BJ (cell line): ENCODE data around the gene SCMH1. TPM values are rescaled to one million over a fixed set of nuclear protein-coding genes. Genes with fewer than 3 reads are reported as not detected.
A peak's percentile ranks its signal among the peaks of the same experiment; 100 is the strongest.

ENCODE experiments used
- CTCF ChIA-PET: fragments of 350-600 bp; formaldehyde crosslinking; extraction: SDS; loops from one replicate; lab custom pipeline; 2021; ENCODE audit warnings: antibody characterized with exemption, inconsistent platforms; lab: Yijun Ruan, JAX
- POLR2A ChIA-PET: fragments of 300-600 bp; sonication (Branson Sonifier 250); formaldehyde crosslinking; extraction: SDS; loops from one replicate; lab custom pipeline; 2021; ENCODE audit warnings: antibody characterized with exemption; lab: Charles Lee
- DNase-seq: peaks from one replicate; pipeline ENCODE4 v3.0.0-alpha.2; 2011; ENCODE audit warnings: low read depth
- H3K27me3 ChIP-seq: 2 replicates; pipeline ENCODE4 v1.6.0; 2011; ENCODE audit warnings: low read length; ENCODE audit not compliant: control insufficient read depth, insufficient read depth
- H3K36me3 ChIP-seq: 2 replicates; pipeline ENCODE4 v1.5.1; 2011; ENCODE audit warnings: low read length; ENCODE audit not compliant: control insufficient read depth, insufficient read depth
- H3K4me3 ChIP-seq: 2 replicates; pipeline ENCODE4 v1.5.1; 2011; ENCODE audit warnings: low read depth, mild to moderate bottlenecking, control low read depth, low read length
- CTCF ChIP-seq: IDR thresholded peaks from 2 replicates; pipeline ENCODE4 v1.5.1; 2011; ENCODE audit warnings: low read depth, mild to moderate bottlenecking, control low read depth, inconsistent platforms, low read length, moderate library complexity; ENCODE audit not compliant: insufficient read depth
- polyA plus RNA-seq: library from polyadenylated mRNA; depleted of rRNA; stranded (reverse); fragments of >200 nt; gene quantifications from 2 replicates; pipeline ENCODE4 v1.2.3, GENCODE V29; 2011

SCMH1 gene
- polyA plus RNA-seq, 1 experiment = 44.9 TPM

- ChIA-PET CTCF (interaction anchor here (0.7 to 1.2 kb wide), 3 partner anchors 14 to 634 kb away, joined by 3 read pairs; no protein-coding TSS in a partner anchor), POLR2A (interaction anchor here (0.5 to 0.6 kb wide), 2 partner anchors 112 to 138 kb away, joined by 3 to 7 read pairs; no protein-coding TSS in a partner anchor)
- no peak for TF ChIP-seq CTCF
- H3K4me3 ChIP-seq = no peak overlapping the region
- DNase-seq = peak; percentile 95
- H3K27me3 ChIP-seq = no peaks in the 10 kb centered on the region
- no peaks in the 10 kb centered on the region for H3K36me3 ChIP-seq
Measured at GRCh38 chr1:41101950-41102607, 140.0 kb downstream of the SCMH1 start.

GRCh38 chr1:41101076-41101475, 141.0 kb downstream of the SCMH1 start:
- H3K27me3 ChIP-seq = no peaks in the 10 kb centered on the region
- no peak for TF ChIP-seq CTCF
- no peak for DNase-seq
- CTCF ChIA-PET = interaction anchor here (1.2 kb wide), 1 partner anchor 15 kb away, joined by 3 read pairs; no protein-coding TSS in a partner anchor
- POLR2A ChIA-PET = no interaction called here
- H3K36me3 ChIP-seq = no peaks in the 10 kb centered on the region
- no peak overlapping the region for H3K4me3 ChIP-seq

- no peak for TF ChIP-seq CTCF
- Histone ChIP-seq H3K36me3 (no peaks in the 10 kb centered on the region), H3K4me3 (no peak overlapping the region), H3K27me3 (no peaks in the 10 kb centered on the region)
- DNase-seq = no peak
- ChIA-PET CTCF (no interaction called here), POLR2A (no interaction called here)
Measured at GRCh38 chr1:41100170-41100569, 141.9 kb downstream of the SCMH1 start.

- CTCF ChIA-PET = no interaction called here
- POLR2A ChIA-PET = interaction anchor here (0.6 kb wide), 1 partner anchor 64 kb away, joined by 4 read pairs; no protein-coding TSS in a partner anchor
- TF ChIP-seq CTCF = no peak
- Histone ChIP-seq H3K4me3 (no peak overlapping the region), H3K27me3 (no peaks in the 10 kb centered on the region), H3K36me3 (no peaks in the 10 kb centered on the region)
- no peak for DNase-seq
Measured at GRCh38 chr1:41098730-41099460, 143.2 kb downstream of the SCMH1 start.

- DNase-seq = no peak
- Histone ChIP-seq H3K4me3 (no peak overlapping the region), H3K36me3 (no peaks in the 10 kb centered on the region), H3K27me3 (no peaks in the 10 kb centered on the region)
- TF ChIP-seq CTCF = no peak
- CTCF ChIA-PET = interaction anchor here (1.5 kb wide), 1 partner anchor 130 kb away, joined by 3 read pairs; no protein-coding TSS in a partner anchor
- POLR2A ChIA-PET = no interaction called here
Measured at GRCh38 chr1:41097105-41097504, 145.0 kb downstream of the SCMH1 start.
